NT2/D1 (cell line): Measurements from ENCODE around the gene DUSP6.

Experiments
- DNase-seq: peaks from one replicate; pipeline ENCODE4 v3.0.0-alpha.2; 2011; ENCODE audit warnings: low read depth, low spot score
- H3K27me3 ChIP-seq: 2 replicates; pipeline ENCODE4 v1.6.0; 2011; ENCODE audit warnings: mild to moderate bottlenecking; ENCODE audit not compliant: insufficient read length, insufficient read depth
- H3K36me3 ChIP-seq: 2 replicates; pipeline ENCODE4 v1.6.1; 2011; ENCODE audit warnings: mild to moderate bottlenecking, low read length, mixed read lengths; ENCODE audit not compliant: insufficient read depth, insufficient read length
- H3K4me1 ChIP-seq: 2 replicates; pipeline ENCODE4 v1.5.1; 2011; ENCODE audit not compliant: insufficient read depth, insufficient read length
- H3K4me3 ChIP-seq: 2 replicates; pipeline ENCODE4 v1.5.1; 2011; ENCODE audit warnings: low read depth; ENCODE audit not compliant: insufficient read length
- H3K9ac ChIP-seq: 2 replicates; pipeline ENCODE4 v1.6.0; 2011; ENCODE audit warnings: low read depth; ENCODE audit not compliant: insufficient read length
- H3K9me3 ChIP-seq: 2 replicates; pipeline ENCODE4 v1.5.1; 2011; ENCODE audit warnings: mild to moderate bottlenecking, low read length; ENCODE audit not compliant: insufficient read depth
- SUZ12 ChIP-seq: IDR thresholded peaks from 2 replicates; pipeline ENCODE4 v1.6.1; 2011; ENCODE audit not compliant: insufficient read length, insufficient read depth; ENCODE audit errors: extremely low read depth
- YY1 ChIP-seq: IDR thresholded peaks from 2 replicates; pipeline ENCODE4 v1.6.1; 2011; ENCODE audit not compliant: insufficient read length, insufficient read depth
- ZNF274 ChIP-seq: IDR thresholded peaks from 2 replicates; pipeline ENCODE4 v1.6.1; 2011; ENCODE audit warnings: mild to moderate bottlenecking, low read depth, low read length

The DUSP6 gene

DNA sequence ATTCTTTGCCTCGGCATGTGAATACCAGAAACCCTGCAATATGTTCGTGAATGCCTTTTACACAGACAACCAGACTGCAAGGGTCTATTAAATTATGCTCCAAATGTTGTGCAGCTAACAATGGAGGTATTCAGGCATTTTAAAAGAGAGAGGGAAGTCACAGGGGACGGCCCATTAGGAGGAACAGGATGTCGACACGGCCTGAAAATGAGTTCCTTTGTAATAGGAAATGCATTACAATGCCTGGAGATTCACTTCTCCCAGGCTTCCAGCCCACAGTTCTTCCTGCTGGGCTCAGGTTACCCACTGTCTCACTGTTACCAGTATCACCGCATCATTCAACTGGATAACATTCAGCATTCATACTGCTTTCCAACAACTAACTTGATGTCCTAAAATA lies 2.5 kb downstream of the DUSP6 start:
- peak; percentile 81 for DNase-seq
- Histone ChIP-seq H3K27me3 (peaks cover 81% of the 10 kb centered on the region), H3K4me3 (no peak overlapping the region), H3K9ac (no peak overlapping the region), H3K9me3 (no peaks in the 10 kb centered on the region), H3K4me1 (peaks cover 10% of the 10 kb centered on the region), H3K36me3 (peaks cover 11% of the 10 kb centered on the region)
- TF ChIP-seq ZNF274: no peak
- no peak for TF ChIP-seq YY1
- no peak for TF ChIP-seq SUZ12

- peaks cover 10% of the 10 kb centered on the region for H3K4me1 ChIP-seq
- DNase-seq: no peak
- H3K27me3 ChIP-seq: peaks cover 81% of the 10 kb centered on the region
- H3K4me3 ChIP-seq: no peak overlapping the region
- peaks cover 11% of the 10 kb centered on the region for H3K36me3 ChIP-seq
- H3K9ac ChIP-seq: no peak overlapping the region
- no peaks in the 10 kb centered on the region for H3K9me3 ChIP-seq
- TF ChIP-seq YY1 (no peak), ZNF274 (no peak), SUZ12 (no peak)
These were observed 3.2 kb downstream of the DUSP6 start for GRCh38 chr12:89348894-89349699.

DNA sequence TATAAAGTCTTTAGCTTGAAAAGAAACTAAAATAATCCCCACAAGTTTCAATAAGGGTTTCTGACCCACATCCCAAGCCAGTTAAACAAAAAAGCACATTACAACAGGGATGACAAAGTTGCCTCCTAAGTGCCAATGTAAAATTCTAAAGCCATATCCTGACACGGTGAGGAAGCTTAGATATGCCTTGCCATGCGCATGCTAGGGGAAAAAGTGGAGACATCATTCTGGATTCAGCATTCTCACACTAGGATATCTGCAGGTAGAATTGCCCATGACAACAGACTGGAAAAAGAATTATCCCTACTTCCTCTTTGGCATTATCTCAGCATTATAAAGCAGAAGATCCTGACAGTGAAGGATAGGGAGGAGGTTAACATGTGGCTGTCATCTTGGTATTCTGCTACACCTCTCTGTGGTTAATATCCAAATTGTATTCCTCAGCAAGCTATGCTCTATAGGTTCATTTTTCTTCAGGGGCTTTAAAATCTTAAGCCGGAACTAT lies 4.9 kb downstream of the DUSP6 start:
- Histone ChIP-seq H3K4me3 (no peak overlapping the region), H3K4me1 (peaks cover 10% of the 10 kb centered on the region)

DNA sequence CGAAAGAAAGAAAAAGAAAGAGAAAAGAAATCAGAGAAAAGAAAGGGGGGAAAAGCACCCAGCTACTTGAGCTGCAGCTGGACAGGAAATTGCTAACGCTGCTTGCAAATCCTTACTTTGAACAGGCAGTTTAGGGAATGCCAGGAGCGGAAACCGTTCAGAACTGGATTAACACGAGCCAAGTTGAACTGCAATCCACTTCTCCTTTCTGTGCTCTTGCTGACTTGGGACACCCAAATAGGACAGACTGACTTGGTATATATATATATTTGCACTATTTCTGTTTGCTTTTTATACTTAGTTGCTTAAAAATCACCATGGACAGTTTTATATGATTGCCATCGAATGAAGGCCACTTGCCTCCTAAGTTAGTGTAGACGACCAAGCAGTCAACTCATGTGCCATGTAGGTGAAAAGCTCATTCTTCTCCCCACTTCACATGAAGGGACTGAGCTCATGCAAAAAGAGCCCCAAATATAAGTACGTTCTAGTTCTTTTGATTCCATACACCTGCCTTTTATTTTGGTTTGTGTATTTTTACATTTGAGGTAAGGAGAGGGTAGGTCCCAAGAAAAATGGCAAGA lies 5.5 kb downstream of the DUSP6 start:
- Histone ChIP-seq H3K9me3 (no peaks in the 10 kb centered on the region), H3K4me1 (peaks cover 10% of the 10 kb centered on the region), H3K9ac (no peak overlapping the region), H3K27me3 (peaks cover 93% of the 10 kb centered on the region), H3K36me3 (peaks cover 11% of the 10 kb centered on the region), H3K4me3 (no peak overlapping the region)
- TF ChIP-seq YY1 (no peak), SUZ12 (no peak), ZNF274 (no peak)
- no peak for DNase-seq

More for the DNA sequence above, 4.9 kb downstream of the DUSP6 start:
- H3K36me3 ChIP-seq: peaks cover 11% of the 10 kb centered on the region
- H3K27me3 ChIP-seq: peaks cover 96% of the 10 kb centered on the region
- no peaks in the 10 kb centered on the region for H3K9me3 ChIP-seq
- TF ChIP-seq ZNF274: no peak
- no peak for TF ChIP-seq YY1
- no peak for TF ChIP-seq SUZ12
- no peak overlapping the region for H3K9ac ChIP-seq
- DNase-seq: no peak

- peaks cover 11% of the 10 kb centered on the region for H3K36me3 ChIP-seq
- H3K9ac ChIP-seq: no peak overlapping the region
- H3K9me3 ChIP-seq: no peaks in the 10 kb centered on the region
- TF ChIP-seq YY1: no peak
- TF ChIP-seq SUZ12: no peak
- no peak for TF ChIP-seq ZNF274
- DNase-seq: peak; percentile 75
- no peak overlapping the region for H3K4me3 ChIP-seq
- peaks cover 92% of the 10 kb centered on the region for H3K27me3 ChIP-seq
- H3K4me1 ChIP-seq: peaks cover 6% of the 10 kb centered on the region
These were observed 6.2 kb downstream of the DUSP6 start for GRCh38 chr12:89345830-89346740.

DNA sequence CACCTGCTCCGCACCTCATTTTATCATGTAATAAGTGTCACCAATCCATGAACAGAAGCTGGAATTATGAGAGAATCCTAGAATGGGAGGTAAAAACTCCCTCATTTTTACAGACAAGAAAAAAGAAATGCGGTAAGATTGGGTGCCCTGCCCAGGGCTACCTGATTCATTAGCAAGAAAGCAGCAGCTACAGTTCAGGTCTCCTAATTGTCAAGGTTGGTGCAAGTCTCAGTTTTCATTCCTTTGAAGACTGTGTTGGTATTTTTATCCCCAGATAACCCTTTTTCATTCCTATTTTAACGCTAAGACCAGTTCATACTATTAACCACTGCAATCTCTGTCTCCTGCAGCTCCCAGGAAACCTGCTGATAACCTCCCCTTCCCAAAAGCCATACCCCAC lies 6.9 kb downstream of the DUSP6 start:
- no peak overlapping the region for H3K9ac ChIP-seq
- H3K4me1 ChIP-seq: peaks cover 3% of the 10 kb centered on the region
- no peak overlapping the region for H3K4me3 ChIP-seq
- H3K27me3 ChIP-seq: peaks cover 92% of the 10 kb centered on the region
- TF ChIP-seq YY1: no peak
- no peak for TF ChIP-seq ZNF274
- no peak for TF ChIP-seq SUZ12
- no peaks in the 10 kb centered on the region for H3K9me3 ChIP-seq
- DNase-seq: no peak
- H3K36me3 ChIP-seq: peaks cover 11% of the 10 kb centered on the region

- DNase-seq: no peak
- peaks cover 3% of the 10 kb centered on the region for H3K4me1 ChIP-seq
- no peak overlapping the region for H3K9ac ChIP-seq
- peaks cover 11% of the 10 kb centered on the region for H3K36me3 ChIP-seq
- H3K27me3 ChIP-seq: peaks cover 92% of the 10 kb centered on the region
- H3K9me3 ChIP-seq: no peaks in the 10 kb centered on the region
- no peak overlapping the region for H3K4me3 ChIP-seq
- TF ChIP-seq ZNF274: no peak
- no peak for TF ChIP-seq YY1
- no peak for TF ChIP-seq SUZ12
These were observed 7.5 kb downstream of the DUSP6 start for GRCh38 chr12:89344862-89345202.
